Measurements from ENCODE around the gene IDH2. TPM values are rescaled to one million over a fixed set of nuclear protein-coding genes. Genes with fewer than 3 reads are reported as not detected.

IDH2 gene
- total RNA-seq, 1 donor from 2014 or later = 933 TPM

GRCh38 chr15:90132437-90132836 is 30.2 kb upstream of the IDH2 start:
- intact Hi-C loops (cut with micrococcal nuclease) = no loop called here
- no peak overlapping the region for H3K4me3 ChIP-seq
- H3K4me1 ChIP-seq = peaks cover 4% of the 10 kb centered on the region
- no peaks in the 10 kb centered on the region for H3K27me3 ChIP-seq (ENCODE audit: low read depth)
- TF ChIP-seq CTCF (IDR thresholded peaks at IDR 0.05; ENCODE audit: borderline replicate concordance) = no peak
- no peaks in the 10 kb centered on the region for H3K9me3 ChIP-seq (replicated peaks)
- no peak for DNase-seq
- no peaks in the 10 kb centered on the region for H3K36me3 ChIP-seq
- no peak overlapping the region for H3K27ac ChIP-seq (replicated peaks)

GRCh38 chr15:90131848-90132247 is 29.6 kb upstream of the IDH2 start:
- TF ChIP-seq CTCF (IDR thresholded peaks at IDR 0.05; ENCODE audit: borderline replicate concordance) = no peak
- H3K27ac ChIP-seq (replicated peaks) = no peak overlapping the region
- intact Hi-C loops (cut with micrococcal nuclease) = no loop called here
- H3K9me3 ChIP-seq (replicated peaks) = no peaks in the 10 kb centered on the region
- DNase-seq = no peak
- H3K4me3 ChIP-seq = no peak overlapping the region
- no peaks in the 10 kb centered on the region for H3K36me3 ChIP-seq
- peaks cover 6% of the 10 kb centered on the region for H3K4me1 ChIP-seq
- peaks cover 3% of the 10 kb centered on the region for H3K27me3 ChIP-seq (ENCODE audit: low read depth)

GRCh38 chr15:90130291-90130690 is 28.0 kb upstream of the IDH2 start:
- H3K27ac ChIP-seq (replicated peaks) = no peak overlapping the region
- intact Hi-C loops (cut with micrococcal nuclease) = no loop called here
- H3K36me3 ChIP-seq = no peaks in the 10 kb centered on the region
- peaks cover 16% of the 10 kb centered on the region for H3K4me1 ChIP-seq
- no peak for DNase-seq
- H3K27me3 ChIP-seq (ENCODE audit: low read depth) = peaks cover 8% of the 10 kb centered on the region
- no peak for TF ChIP-seq CTCF (IDR thresholded peaks at IDR 0.05; ENCODE audit: borderline replicate concordance)
- H3K9me3 ChIP-seq (replicated peaks) = no peaks in the 10 kb centered on the region
- H3K4me3 ChIP-seq = no peak overlapping the region

- intact Hi-C loops (cut with micrococcal nuclease) = no loop called here
- peak; percentile 78 for DNase-seq
- no peak for TF ChIP-seq CTCF (IDR thresholded peaks at IDR 0.05; ENCODE audit: borderline replicate concordance)
- peaks cover 19% of the 10 kb centered on the region for H3K4me1 ChIP-seq
- H3K27me3 ChIP-seq (ENCODE audit: low read depth) = peaks cover 8% of the 10 kb centered on the region
- peak overlapping the region; percentile 93 for H3K27ac ChIP-seq (replicated peaks)
- no peaks in the 10 kb centered on the region for H3K9me3 ChIP-seq (replicated peaks)
- H3K4me3 ChIP-seq = peak overlapping the region; percentile 27
- no peaks in the 10 kb centered on the region for H3K36me3 ChIP-seq
These were observed 24.5 kb upstream of the IDH2 start for GRCh38 chr15:90126596-90127435.

GRCh38 chr15:90126022-90126421 is 23.8 kb upstream of the IDH2 start:
- H3K27ac ChIP-seq (replicated peaks) = peak overlapping the region; percentile 93
- intact Hi-C loops (cut with micrococcal nuclease) = no loop called here

More at GRCh38 chr15:90126022-90126421, 23.8 kb upstream of the IDH2 start:
- H3K4me3 ChIP-seq = no peak overlapping the region
- DNase-seq = no peak
- TF ChIP-seq CTCF (IDR thresholded peaks at IDR 0.05; ENCODE audit: borderline replicate concordance) = no peak
- no peaks in the 10 kb centered on the region for H3K9me3 ChIP-seq (replicated peaks)
- no peaks in the 10 kb centered on the region for H3K36me3 ChIP-seq
- peaks cover 19% of the 10 kb centered on the region for H3K4me1 ChIP-seq
- H3K27me3 ChIP-seq (ENCODE audit: low read depth) = peaks cover 8% of the 10 kb centered on the region

Data from left ventricle myocardium inferior (tissue), 1 donor.